GM18861 (cell line): ENCODE measurements around the gene NPTXR.

Source experiments
- ATAC-seq: cut with Tn5 transposase; IDR thresholded peaks from one replicate; pipeline ENCODE4 v1.9.1; 2021; ENCODE audit not compliant: unreplicated experiment

The NPTXR gene

GRCh38 chr22:38799265-38800002, 44.4 kb downstream of the NPTXR start:
- ATAC-seq: no peak

- no peak for ATAC-seq
Measured at GRCh38 chr22:38798496-38798895, 45.3 kb downstream of the NPTXR start.

GRCh38 chr22:38796262-38796957, 47.4 kb downstream of the NPTXR start:
- no peak for ATAC-seq

GRCh38 chr22:38795569-38795968, 48.3 kb downstream of the NPTXR start:
- ATAC-seq: no peak

GRCh38 chr22:38793721-38794466, 49.9 kb downstream of the NPTXR start, which contains the start of gene DNAL4:
DNAL4 (minus strand) TSS chr22:38794143; CDS start chr22:38782731, 11,412 bp downstream.
- ATAC-seq: peak; percentile 97

GRCh38 chr22:38793317-38793716, 50.5 kb downstream of the NPTXR start:
- ATAC-seq: no peak

GRCh38 chr22:38792833-38793232, 51.0 kb downstream of the NPTXR start:
- no peak for ATAC-seq

GRCh38 chr22:38789606-38790005, 54.2 kb downstream of the NPTXR start:
- no peak for ATAC-seq

- ATAC-seq: no peak
Measured at GRCh38 chr22:38788846-38789245, 55.0 kb downstream of the NPTXR start.

- ATAC-seq: no peak
Measured at GRCh38 chr22:38788021-38788816, 55.6 kb downstream of the NPTXR start.

- no peak for ATAC-seq
Measured at GRCh38 chr22:38786631-38787030, 57.2 kb downstream of the NPTXR start.

- no peak for ATAC-seq
Measured at GRCh38 chr22:38784856-38785255, 59.0 kb downstream of the NPTXR start.

GRCh38 chr22:38784035-38784434, 59.8 kb downstream of the NPTXR start:
- ATAC-seq: no peak

- no peak for ATAC-seq
Measured at GRCh38 chr22:38783095-38783615, 60.7 kb downstream of the NPTXR start.

GRCh38 chr22:38782402-38783094, 61.3 kb downstream of the NPTXR start:
- ATAC-seq: no peak

- ATAC-seq: no peak
Measured at GRCh38 chr22:38781033-38781432, 62.8 kb downstream of the NPTXR start.

GRCh38 chr22:38777087-38777671, 66.6 kb downstream of the NPTXR start:
- no peak for ATAC-seq

GRCh38 chr22:38776086-38776485, 67.7 kb downstream of the NPTXR start:
- ATAC-seq: no peak

- no peak for ATAC-seq
Measured at GRCh38 chr22:38775656-38776055, 68.2 kb downstream of the NPTXR start.
